Activated CD8-positive, alpha-beta T cell treated with anti-CD3 and anti-CD28 coated beads for 36 hours (primary cell): ENCODE measurements around the gene LRRC61. TPM values are rescaled to one million over a fixed set of nuclear protein-coding genes. Genes with fewer than 3 reads are reported as not detected.

Source experiments
- ATAC-seq: fragments of 200-7000 bp; cut with Tn5 transposase; one replicate; pipeline ENCODE4 v1.10.0; 2021; ENCODE audit warnings: mild to moderate bottlenecking, moderate library complexity
- CTCF ChIA-PET: fragments of 350-600 bp; sonication (Branson Sonifier 250); formaldehyde crosslinking; loops from one replicate; lab custom pipeline; 2021; ENCODE audit warnings: antibody characterized with exemption; lab: Charles Lee
- POLR2A ChIA-PET: fragments of 350-600 bp; sonication (Branson Sonifier 250); formaldehyde crosslinking; loops from one replicate; lab custom pipeline; 2021; ENCODE audit warnings: antibody characterized with exemption; lab: Charles Lee
- DNase-seq: peaks from one replicate; pipeline ENCODE4 v3.0.0-alpha.2; 2020
- H3K27ac Mint-ChIP-seq: one replicate; pipeline ENCODE4 v1.8.0; 2021; ENCODE audit warnings: mild to moderate bottlenecking, mixed read lengths
- H3K27me3 Mint-ChIP-seq: one replicate; pipeline ENCODE4 v1.8.0; 2021; ENCODE audit warnings: mixed read lengths
- H3K36me3 Mint-ChIP-seq: one replicate; pipeline ENCODE4 v1.8.0; 2021; ENCODE audit warnings: low read depth, mixed read lengths
- H3K4me1 Mint-ChIP-seq: one replicate; pipeline ENCODE4 v1.8.0; 2021; ENCODE audit warnings: low read depth, mixed read lengths
- H3K4me3 Mint-ChIP-seq: one replicate; pipeline ENCODE4 v1.8.0; 2021; ENCODE audit warnings: mild to moderate bottlenecking, moderate library complexity, mixed read lengths
- H3K9me3 Mint-ChIP-seq: one replicate; pipeline ENCODE4 v1.8.0; 2021; ENCODE audit warnings: mixed read lengths
- intact Hi-C: fragments of 100-400 bp; cut with micrococcal nuclease; formaldehyde crosslinking; loops from one replicate; pipeline ENCODE4 v1.10.0; 2022
- total RNA-seq, 2 experiments: library from RNA; stranded (reverse); gene quantifications; one replicate each; pipeline ENCODE4 v1.2.3, GENCODE V29; 2021
- TF ChIP-seq, protein P1 (sequence below): fragments of 200-600 bp; IDR thresholded peaks from one replicate; pipeline ENCODE4 v1.8.0; 2022; ENCODE audit warnings: antibody characterized with exemption, mild to moderate bottlenecking

LRRC61 gene
- total RNA-seq, 2 experiments from 2014 or later: 21.8 to 21.9 TPM

DNA sequence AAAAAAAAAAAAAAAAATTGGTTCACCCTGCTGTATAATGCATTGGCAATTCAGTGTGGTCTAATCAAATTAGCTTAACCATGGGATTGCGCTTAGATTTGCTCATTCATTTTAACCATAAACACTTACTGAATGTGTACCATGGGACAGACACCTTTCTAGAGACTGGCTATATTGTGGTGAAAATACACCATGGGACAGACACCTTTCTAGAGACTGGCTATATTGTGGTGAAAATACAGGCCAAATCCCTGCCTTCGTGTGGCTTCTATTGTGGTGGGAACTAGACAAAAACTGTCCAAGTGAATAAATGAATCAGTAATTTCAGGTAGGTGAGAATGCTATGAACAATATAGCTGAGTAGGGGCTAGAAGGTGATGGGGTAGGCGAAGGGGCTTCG, 35.3 kb downstream of the LRRC61 start:
- Mint-ChIP-seq H3K36me3 (peaks cover 3% of the 10 kb centered on the region), H3K27me3 (no peaks in the 10 kb centered on the region), H3K9me3 (no peaks in the 10 kb centered on the region), H3K27ac (peak overlapping the region; percentile 62), H3K4me1 (peaks cover 42% of the 10 kb centered on the region), H3K4me3 (no peak overlapping the region)
- DNase-seq: peak; percentile 34
- ChIA-PET CTCF (interaction anchor here (1.0 to 2.6 kb wide), 7 partner anchors 8 to 48 kb away, joined by 3 to 12 read pairs (median 4); partner anchors contain the start of gene REPIN1), POLR2A (interaction anchor here (0.6 to 2.1 kb wide), 9 partner anchors 10 to 210 kb away, joined by 3 to 10 read pairs (median 4); partner anchors contain the start of genes ACTR3C, GIMAP8, LRRC61 and REPIN1)
- TF ChIP-seq, protein P1, sequence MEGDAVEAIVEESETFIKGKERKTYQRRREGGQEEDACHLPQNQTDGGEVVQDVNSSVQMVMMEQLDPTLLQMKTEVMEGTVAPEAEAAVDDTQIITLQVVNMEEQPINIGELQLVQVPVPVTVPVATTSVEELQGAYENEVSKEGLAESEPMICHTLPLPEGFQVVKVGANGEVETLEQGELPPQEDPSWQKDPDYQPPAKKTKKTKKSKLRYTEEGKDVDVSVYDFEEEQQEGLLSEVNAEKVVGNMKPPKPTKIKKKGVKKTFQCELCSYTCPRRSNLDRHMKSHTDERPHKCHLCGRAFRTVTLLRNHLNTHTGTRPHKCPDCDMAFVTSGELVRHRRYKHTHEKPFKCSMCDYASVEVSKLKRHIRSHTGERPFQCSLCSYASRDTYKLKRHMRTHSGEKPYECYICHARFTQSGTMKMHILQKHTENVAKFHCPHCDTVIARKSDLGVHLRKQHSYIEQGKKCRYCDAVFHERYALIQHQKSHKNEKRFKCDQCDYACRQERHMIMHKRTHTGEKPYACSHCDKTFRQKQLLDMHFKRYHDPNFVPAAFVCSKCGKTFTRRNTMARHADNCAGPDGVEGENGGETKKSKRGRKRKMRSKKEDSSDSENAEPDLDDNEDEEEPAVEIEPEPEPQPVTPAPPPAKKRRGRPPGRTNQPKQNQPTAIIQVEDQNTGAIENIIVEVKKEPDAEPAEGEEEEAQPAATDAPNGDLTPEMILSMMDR: no peak
- intact Hi-C loops: loop anchor here (5.0 to 10.0 kb wide), 2 partner anchors 49 to 396 kb away; a partner anchor contains a TSS
- ATAC-seq: peak; percentile 14

DNA sequence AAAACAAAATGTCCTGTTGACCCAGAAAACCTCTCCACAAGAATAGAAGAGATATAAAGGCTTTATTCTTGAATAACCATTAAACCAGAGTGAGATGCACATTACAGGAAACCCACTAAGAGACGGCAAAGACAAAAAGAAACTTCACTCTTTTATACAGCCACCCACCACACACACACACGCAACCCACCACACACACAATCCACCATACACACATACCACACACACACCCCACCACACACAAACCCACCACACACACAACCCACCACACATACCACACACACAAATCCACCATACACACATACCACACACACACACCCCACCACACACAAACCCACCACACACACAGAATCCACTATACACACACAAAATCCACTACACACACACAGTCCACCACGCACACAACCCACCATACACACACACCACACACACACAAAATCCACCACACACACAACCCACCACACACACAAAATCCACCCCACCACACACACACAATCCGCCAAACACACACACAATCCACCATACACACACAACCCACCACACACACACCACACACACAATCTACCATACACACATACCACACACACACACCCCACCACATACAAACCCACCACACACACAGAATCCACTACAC, 36.0 kb downstream of the LRRC61 start:
- peaks cover 46% of the 10 kb centered on the region for H3K4me1 Mint-ChIP-seq
- no peaks in the 10 kb centered on the region for H3K27me3 Mint-ChIP-seq
- H3K9me3 Mint-ChIP-seq: no peaks in the 10 kb centered on the region
- intact Hi-C loops: loop anchor here (5.0 to 10.0 kb wide), 2 partner anchors 48 to 396 kb away; a partner anchor contains a TSS
- peak overlapping the region; percentile 62 for H3K27ac Mint-ChIP-seq
- H3K36me3 Mint-ChIP-seq: peaks cover 3% of the 10 kb centered on the region
- CTCF ChIA-PET: interaction anchor here (1.5 to 2.6 kb wide), 3 partner anchors 8 to 47 kb away, joined by 4 to 12 read pairs (median 7); a partner anchor contains a TSS
- POLR2A ChIA-PET: interaction anchor here (0.9 to 2.1 kb wide), 7 partner anchors 9 to 48 kb away, joined by 3 to 10 read pairs (median 4); partner anchors contain the start of genes ACTR3C, LRRC61, REPIN1 and ZNF775
- peak; percentile 28 for DNase-seq
- TF ChIP-seq, protein P1: no peak
- no peak overlapping the region for H3K4me3 Mint-ChIP-seq
- peak; percentile 21 for ATAC-seq

DNA sequence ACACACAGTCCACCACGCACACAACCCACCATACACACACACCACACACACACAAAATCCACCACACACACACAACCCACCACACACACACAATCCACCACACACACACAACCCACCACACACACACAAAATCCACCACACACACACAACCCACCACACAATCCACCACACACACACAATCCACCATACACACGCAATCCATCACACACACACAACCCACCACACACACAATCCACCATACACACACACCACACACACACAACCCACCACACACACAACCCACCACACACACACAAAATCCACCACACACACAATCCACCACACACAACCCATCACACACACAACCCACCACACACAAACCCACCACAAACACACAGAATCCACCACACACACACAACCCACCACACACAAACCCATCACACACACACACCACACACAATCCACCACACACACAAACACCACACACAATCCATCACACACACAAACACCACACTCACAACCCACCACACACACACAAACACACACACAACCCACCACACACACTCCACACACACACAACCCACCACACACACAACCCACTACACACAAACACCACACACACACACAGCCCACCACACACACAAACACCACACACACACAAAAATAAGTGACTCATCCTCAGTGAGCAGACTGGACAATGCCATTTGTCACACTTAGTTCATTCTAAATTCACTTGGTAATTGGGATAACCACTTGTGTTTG, 36.6 kb downstream of the LRRC61 start:
- ChIA-PET CTCF (no interaction called here), POLR2A (no interaction called here)
- no peak for DNase-seq
- intact Hi-C loops: loop anchor here (5.0 to 10.0 kb wide), 2 partner anchors 48 to 395 kb away; a partner anchor contains a TSS
- TF ChIP-seq, protein P1: no peak
- Mint-ChIP-seq H3K36me3 (peaks cover 3% of the 10 kb centered on the region), H3K27ac (peak overlapping the region; percentile 61), H3K27me3 (no peaks in the 10 kb centered on the region), H3K4me1 (peaks cover 48% of the 10 kb centered on the region), H3K9me3 (no peaks in the 10 kb centered on the region), H3K4me3 (no peak overlapping the region)
- ATAC-seq: no peak

DNA sequence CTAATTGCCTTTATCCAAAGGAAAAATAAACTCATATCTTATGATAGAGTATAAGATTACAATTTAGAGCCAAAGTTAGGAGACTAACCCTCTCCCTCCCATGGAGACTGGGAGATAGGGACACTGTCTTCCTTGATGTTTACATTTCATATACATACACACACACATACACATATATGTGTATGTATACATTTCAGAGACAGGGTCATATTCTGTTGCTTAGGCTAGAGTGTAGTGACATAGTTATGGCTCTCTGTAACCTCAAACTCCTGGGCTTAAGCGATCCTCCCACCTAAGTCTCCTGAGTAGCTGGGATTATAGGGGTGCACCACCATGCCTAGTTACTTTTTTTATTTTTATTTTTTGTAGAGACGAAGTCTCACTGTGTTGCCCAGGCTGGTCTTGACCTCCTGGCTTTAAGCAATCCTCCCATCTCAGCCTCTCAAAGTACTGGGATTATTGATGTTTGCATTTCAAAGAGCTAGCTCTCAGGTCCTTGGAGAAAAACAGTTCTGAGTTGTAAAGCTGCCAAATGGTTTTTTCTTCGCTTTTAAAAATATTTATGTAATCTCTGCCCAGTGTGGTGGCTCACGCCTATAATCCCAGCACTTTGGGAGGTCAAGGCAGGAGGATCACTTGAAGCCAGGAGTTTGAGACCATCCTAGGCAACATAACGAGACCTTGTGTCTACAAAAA, 37.4 kb downstream of the LRRC61 start:
- CTCF ChIA-PET: interaction anchor here (1.0 kb wide), 1 partner anchor 17 kb away, joined by 3 read pairs; no protein-coding TSS in a partner anchor

More for the DNA sequence above, 37.4 kb downstream of the LRRC61 start:
- TF ChIP-seq, protein P1: no peak
- ATAC-seq (no peak), DNase-seq (no peak)
- Mint-ChIP-seq H3K27ac (peak overlapping the region; percentile 61), H3K9me3 (no peaks in the 10 kb centered on the region), H3K36me3 (peaks cover 3% of the 10 kb centered on the region), H3K4me1 (peaks cover 52% of the 10 kb centered on the region), H3K4me3 (no peak overlapping the region), H3K27me3 (no peaks in the 10 kb centered on the region)
- POLR2A ChIA-PET: interaction anchor here (0.7 to 1.1 kb wide), 2 partner anchors 41 to 58 kb away, joined by 3 read pairs; no protein-coding TSS in a partner anchor
- intact Hi-C loops: no loop called here
